HG02763 (cell line): ENCODE results near the gene CPNE4.
"Not testable (repeated sequence)": the region's sequence is repeated elsewhere in the genome, so short reads cannot be mapped to it uniquely, and the experiment has no call there.

ENCODE experiments used
- ATAC-seq: cut with Tn5 transposase; IDR thresholded peaks from one replicate; pipeline ENCODE4 v1.9.1; 2021; ENCODE audit warnings: mild to moderate bottlenecking, moderate library complexity; ENCODE audit not compliant: unreplicated experiment

CPNE4 gene

GRCh38 chr3:131963442-131963841, 71.4 kb downstream of the CPNE4 start:
- not testable (repeated sequence) for ATAC-seq

DNA sequence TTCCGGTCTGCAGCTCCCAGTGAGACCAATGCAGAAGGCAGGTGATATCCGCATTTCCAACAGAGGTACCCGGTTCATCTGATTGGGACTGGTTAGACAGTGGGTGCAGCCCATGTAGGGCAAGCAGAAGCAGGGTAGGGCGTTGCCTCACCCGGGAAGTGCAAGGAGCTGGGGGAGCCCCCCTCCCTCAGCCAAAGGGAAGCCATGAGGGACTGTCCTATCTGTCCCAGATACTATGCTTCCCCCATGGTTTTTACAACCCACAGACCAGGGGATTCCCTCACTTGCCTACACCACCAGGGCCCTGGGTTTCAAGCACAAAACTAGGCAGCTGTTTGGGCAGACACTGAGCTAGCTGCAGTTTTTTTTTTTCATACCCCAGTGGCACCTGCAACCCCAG, 71.8 kb downstream of the CPNE4 start:
- no peak for ATAC-seq

DNA sequence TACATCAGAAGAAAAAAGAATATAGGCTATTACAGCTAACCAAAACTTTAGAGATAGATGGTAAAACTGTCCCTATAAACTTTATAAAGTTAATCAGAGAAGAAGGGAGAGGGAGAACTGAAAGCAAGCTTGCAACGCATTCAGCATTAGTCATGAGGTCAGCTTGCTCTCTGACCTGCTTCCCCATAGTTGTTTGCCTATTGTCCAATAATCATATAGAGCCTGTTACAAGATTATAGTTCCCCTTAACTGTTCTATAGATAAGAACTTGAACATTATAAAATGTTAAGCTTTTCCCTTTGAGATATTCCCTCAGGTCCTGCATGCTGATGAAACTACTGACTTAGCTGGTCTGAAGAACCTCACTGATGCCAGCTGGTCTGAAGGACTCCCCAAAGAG, 74.5 kb downstream of the CPNE4 start:
- no peak for ATAC-seq

- ATAC-seq, result no peak
Observed at GRCh38 chr3:131957980-131958379, 76.8 kb downstream of the CPNE4 start.

DNA sequence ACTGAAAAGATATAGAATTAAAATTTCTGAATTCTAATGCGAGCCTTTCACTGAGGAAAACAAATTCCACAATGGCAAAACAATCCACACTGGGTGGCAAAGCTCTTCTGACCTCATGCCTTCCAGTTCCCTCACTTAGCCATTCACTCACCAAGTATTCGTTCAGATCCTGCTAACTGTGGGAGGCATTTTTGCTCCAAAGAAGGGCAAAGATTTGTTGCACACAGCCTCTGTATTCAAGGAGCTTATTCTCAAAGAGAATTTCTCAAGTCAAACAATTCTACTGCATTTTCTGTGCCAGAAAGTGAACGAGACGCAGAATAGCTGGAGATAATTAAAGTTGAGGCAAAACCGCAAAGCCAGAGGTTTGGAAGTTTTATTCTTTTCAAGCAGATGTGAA, 77.3 kb downstream of the CPNE4 start:
- no peak for ATAC-seq

DNA sequence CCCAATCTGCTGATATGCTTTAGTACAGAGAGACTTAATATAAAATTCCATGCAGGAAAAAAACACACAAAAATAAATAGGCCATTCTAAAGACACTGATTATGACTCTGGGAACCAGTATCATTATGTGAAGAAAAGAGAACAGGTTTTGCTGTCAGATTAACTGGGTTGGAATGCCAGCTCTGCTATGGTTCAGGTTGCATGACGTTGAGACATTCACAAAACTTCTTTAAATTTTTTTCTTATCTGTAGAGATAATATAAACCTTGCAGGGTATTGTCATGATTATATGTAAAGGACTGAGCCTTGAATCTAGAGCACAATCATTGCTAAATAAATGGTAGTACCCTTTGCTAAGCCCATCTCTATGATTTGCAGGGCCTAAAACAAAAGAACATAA, 86.0 kb downstream of the CPNE4 start:
- ATAC-seq, result no peak

- no peak for ATAC-seq
Observed at GRCh38 chr3:131944676-131945075, 90.1 kb downstream of the CPNE4 start.

GRCh38 chr3:131933665-131934064, 101.1 kb downstream of the CPNE4 start:
- no peak for ATAC-seq

DNA sequence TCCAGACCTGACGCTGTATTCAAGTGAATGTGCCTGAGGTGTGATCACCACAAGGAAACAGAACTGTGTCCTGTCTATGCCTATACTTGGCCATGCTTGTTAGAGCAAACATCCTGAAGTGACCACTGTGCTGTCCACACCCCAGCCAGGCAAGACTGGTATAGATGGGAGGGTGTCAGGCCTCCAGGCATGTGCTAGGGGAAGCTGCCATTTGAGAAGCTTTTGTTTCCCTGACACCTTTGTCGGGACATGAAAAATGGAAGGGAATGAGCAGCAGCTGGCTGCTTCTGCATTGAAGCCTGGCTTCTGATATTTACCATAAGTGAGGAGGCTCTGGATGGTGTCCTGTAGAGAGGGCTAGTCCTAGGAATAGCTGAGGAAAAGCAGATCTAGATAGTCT, 106.2 kb downstream of the CPNE4 start:
- ATAC-seq, result no peak

DNA sequence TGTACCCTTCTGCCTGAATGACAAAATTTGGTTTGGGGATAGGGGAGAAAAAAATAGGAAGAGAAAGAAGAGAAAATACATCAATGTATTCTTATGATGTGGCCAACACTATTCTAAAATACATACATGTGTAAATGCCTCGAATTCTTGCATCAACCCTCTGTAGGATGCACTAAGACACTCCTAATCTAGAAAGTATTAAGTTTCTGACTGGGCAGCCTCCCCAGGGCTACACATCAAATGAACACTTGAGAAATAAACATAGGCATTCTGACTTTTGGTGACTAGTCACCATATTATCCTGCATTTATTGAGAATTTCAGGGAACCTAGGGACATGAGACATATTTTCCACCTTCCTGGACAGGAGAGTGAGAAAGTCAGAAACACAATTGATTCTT, 109.2 kb downstream of the CPNE4 start:
- ATAC-seq, result no peak

DNA sequence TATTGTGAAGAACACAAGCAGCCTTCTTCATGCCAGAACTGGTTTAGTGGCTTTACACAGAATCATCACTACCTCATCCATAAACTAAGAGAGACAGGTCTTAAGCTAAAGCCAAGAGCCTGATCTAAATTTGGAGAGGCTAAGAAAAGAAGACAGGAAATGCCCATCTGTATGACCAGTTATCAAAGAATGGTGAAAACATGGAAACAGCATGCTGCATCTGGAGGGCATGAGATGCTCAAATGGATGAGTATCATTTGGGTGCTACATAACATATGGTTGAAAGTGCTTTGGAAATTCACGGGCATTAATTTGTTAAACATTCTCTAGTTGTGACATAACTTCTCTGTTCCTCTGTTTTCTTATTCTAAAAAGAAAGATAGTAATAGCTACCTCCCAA, 112.5 kb downstream of the CPNE4 start:
- ATAC-seq, result no peak

DNA sequence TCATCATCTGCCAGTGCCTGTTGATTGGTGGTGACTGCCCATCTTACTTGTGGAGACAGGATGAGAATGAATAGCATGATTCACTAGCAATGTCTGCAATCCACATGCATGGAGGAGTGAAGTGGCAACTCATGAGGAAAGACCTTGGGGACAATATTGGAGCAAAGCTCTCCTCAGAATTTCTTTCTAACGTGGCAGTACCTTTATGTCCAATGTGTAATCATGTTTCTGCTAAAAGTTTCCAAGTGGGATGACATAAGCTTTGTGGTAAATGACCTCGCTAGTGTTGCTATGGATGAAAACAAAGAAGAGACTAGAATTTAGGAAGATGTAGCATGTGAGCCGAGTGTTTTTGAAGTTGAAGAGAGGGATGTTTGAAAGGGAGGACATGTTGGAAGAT, 117.8 kb downstream of the CPNE4 start:
- no peak for ATAC-seq

GRCh38 chr3:131914090-131914691, 120.6 kb downstream of the CPNE4 start:
- ATAC-seq, result no peak

DNA sequence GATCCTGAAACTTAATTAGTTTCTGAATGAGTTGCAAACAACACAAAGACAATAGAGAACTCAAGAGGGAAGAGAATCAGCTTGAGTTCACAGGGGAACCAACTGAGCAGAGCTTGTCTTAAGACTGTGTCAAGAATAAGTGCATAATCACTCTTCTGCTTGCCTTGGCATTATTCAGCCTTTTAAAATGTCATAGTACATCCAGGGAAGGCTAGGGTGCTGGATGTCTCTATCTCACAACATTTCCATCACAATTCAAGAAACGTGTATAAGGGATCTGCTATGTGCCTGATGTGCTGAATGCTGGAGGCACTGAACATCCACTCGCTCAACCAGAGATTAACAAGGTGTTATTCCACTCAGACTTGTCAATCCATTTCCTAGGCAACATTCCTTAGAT, 122.6 kb downstream of the CPNE4 start:
- ATAC-seq, result no peak

DNA sequence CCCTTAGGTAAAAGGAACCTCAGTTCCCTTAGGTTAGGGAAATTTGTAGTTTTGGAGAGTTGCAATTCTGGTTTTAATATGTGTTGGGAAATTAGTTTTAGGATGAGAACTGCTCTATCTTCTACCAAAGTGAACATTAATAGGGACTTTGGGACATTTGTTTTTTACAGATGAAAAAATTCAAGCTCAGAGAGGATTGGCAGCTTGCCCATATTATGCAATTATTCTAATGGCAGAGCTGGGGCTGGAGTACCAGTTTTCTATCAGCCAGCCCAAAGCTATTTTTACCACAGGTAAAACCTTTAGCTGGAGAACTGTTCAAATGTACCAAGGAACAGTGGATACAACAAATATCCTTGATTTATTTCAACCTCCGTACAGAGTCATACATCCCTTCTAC, 127.0 kb downstream of the CPNE4 start:
- ATAC-seq, result no peak

DNA sequence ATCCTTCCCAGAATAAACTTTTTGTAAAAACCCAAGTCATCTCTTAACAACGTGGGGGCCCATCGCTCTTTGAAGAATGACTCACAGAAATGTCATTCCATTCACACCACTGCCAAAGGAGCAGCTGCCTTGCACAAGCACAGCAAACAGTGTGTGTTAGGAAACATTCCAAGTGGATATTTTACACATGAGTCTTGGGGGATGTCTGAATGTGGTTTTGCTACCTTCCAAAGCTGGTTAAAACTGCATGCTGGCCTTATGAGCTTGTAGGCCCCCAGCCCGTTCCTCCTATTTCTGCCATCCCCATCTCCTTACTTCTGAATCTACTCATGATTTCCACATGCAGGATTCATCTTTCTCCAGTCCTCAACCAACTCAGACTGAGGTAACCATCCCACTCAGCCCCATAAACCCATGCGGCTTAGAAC, 130.8 kb downstream of the CPNE4 start:
- no peak for ATAC-seq

DNA sequence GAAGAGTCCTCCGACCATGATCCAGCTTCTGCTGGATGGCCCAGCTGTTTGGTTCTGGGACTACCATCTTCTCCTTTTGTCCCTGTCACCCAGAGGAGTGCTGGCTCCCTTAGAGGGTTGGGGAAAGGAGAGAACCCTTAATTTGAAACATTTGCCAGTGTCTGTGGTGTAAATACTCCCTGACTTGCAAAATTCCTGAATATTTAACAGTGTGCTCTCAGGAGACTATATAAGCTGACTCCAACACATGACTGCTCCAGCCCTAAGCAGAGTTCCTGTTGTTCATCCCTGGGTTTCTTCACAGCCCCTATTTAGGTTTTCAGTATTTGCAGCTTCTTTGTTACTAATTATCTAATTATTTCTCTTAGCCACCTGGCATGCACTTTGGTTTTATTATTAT, 133.1 kb downstream of the CPNE4 start:
- no peak for ATAC-seq

- no peak for ATAC-seq
Observed at GRCh38 chr3:131900891-131901290, 133.9 kb downstream of the CPNE4 start.

GRCh38 chr3:131899021-131899420, 135.8 kb downstream of the CPNE4 start:
- ATAC-seq, result no peak

DNA sequence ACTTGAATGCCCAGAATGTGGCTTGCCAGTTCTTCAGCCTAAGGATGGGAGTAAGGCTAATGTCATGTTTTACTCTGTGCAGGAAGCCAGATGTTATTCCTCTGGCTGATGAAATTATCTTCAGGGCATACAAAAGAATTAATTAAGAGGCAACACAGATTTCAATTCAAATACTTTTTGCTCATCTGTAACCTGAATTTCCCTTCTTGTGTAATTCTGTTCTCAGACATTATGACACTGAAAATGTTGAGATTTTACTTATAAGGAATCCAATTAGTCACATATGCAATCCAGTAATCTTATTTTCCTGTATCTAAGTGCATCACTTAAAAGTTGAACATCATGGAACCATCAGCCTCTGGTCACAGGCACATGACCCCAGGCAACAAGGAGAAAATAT, 136.5 kb downstream of the CPNE4 start:
- ATAC-seq, result no peak

GRCh38 chr3:131896285-131896684, 138.5 kb downstream of the CPNE4 start:
- no peak for ATAC-seq

GRCh38 chr3:131895766-131896165, 139.0 kb downstream of the CPNE4 start:
- ATAC-seq, result no peak

GRCh38 chr3:131892331-131892730, 142.5 kb downstream of the CPNE4 start:
- ATAC-seq, result no peak
